SK-MEL-5 (cell line): Measurements from ENCODE around the gene MED27. TPM values are rescaled to one million over a fixed set of nuclear protein-coding genes. Genes with fewer than 3 reads are reported as not detected.
"Not testable (repeated sequence)": the region's sequence is repeated elsewhere in the genome, so short reads cannot be mapped to it uniquely, and the experiment has no call there.

Source experiments
- DNase-seq: peaks from one replicate; pipeline ENCODE4 v3.0.0-alpha.2; 2016; ENCODE audit warnings: low read depth, low spot score
- in situ Hi-C: cut with HindIII; loops from 2 replicates; pipeline ENCODE4 v1.10.0; 2016; ENCODE audit warnings: low sequenced_read_pairs, high pct_unique_total_duplicates, low pct_unique_long_range_greater_than_20kb
- total RNA-seq: library from RNA; depleted of rRNA; stranded (reverse); fragments of >200 nt; shearing (Covaris generic); gene quantifications from 2 replicates; pipeline ENCODE4 v1.2.3, GENCODE V29; 2014

MED27 gene
- total RNA-seq, 1 experiment from 2014 or later, result 25.4 TPM

GRCh38 chr9:132082188-132082587, 2.5 kb upstream of the MED27 start:
- no peak for DNase-seq
- in situ Hi-C loops, result no loop called here

GRCh38 chr9:132078699-132079356, 839 bp downstream of the MED27 start:
- no peak for DNase-seq
- in situ Hi-C loops, result no loop called here

GRCh38 chr9:132077881-132078698, 1.6 kb downstream of the MED27 start:
- in situ Hi-C loops, result no loop called here
- peak; percentile 31 for DNase-seq

- no peak for DNase-seq
- in situ Hi-C loops, result no loop called here
Measured at GRCh38 chr9:132075853-132076252, 3.8 kb downstream of the MED27 start.

GRCh38 chr9:132074736-132075135, 4.9 kb downstream of the MED27 start:
- DNase-seq, result no peak
- in situ Hi-C loops, result no loop called here

GRCh38 chr9:132071847-132072507, 7.7 kb downstream of the MED27 start:
- no peak for DNase-seq
- in situ Hi-C loops, result no loop called here

- in situ Hi-C loops, result no loop called here
- DNase-seq, result peak; percentile 21
Measured at GRCh38 chr9:132069046-132069898, 10.4 kb downstream of the MED27 start.

GRCh38 chr9:132068605-132069004, 11.1 kb downstream of the MED27 start:
- in situ Hi-C loops, result no loop called here

GRCh38 chr9:132066511-132066910, 13.2 kb downstream of the MED27 start:
- in situ Hi-C loops, result no loop called here
- DNase-seq, result no peak

More at GRCh38 chr9:132068605-132069004, 11.1 kb downstream of the MED27 start:
- no peak for DNase-seq

GRCh38 chr9:132066057-132066456, 13.6 kb downstream of the MED27 start:
- in situ Hi-C loops, result no loop called here
- no peak for DNase-seq

GRCh38 chr9:132063281-132063680, 16.4 kb downstream of the MED27 start:
- in situ Hi-C loops, result no loop called here
- DNase-seq, result no peak

GRCh38 chr9:132062806-132063205, 16.9 kb downstream of the MED27 start:
- in situ Hi-C loops, result no loop called here

GRCh38 chr9:132061526-132061925, 18.1 kb downstream of the MED27 start:
- no peak for DNase-seq
- in situ Hi-C loops, result no loop called here

More at GRCh38 chr9:132062806-132063205, 16.9 kb downstream of the MED27 start:
- no peak for DNase-seq

- in situ Hi-C loops, result no loop called here
Measured at GRCh38 chr9:132059361-132059760, 20.3 kb downstream of the MED27 start.

GRCh38 chr9:132058226-132058625, 21.4 kb downstream of the MED27 start:
- in situ Hi-C loops, DNase-seq: not testable (repeated sequence)

More at GRCh38 chr9:132059361-132059760, 20.3 kb downstream of the MED27 start:
- DNase-seq, result no peak

GRCh38 chr9:132056717-132057560, 22.7 kb downstream of the MED27 start:
- no peak for DNase-seq
- in situ Hi-C loops, result no loop called here

- in situ Hi-C loops, result no loop called here
- DNase-seq, result no peak
Measured at GRCh38 chr9:132055756-132056155, 23.9 kb downstream of the MED27 start.
